ENCODE measurements around the gene GRAMD1A.
A peak's percentile ranks its signal among the peaks of the same experiment; 100 is the strongest.
"Not testable (repeated sequence)": the region's sequence is repeated elsewhere in the genome, so short reads cannot be mapped to it uniquely, and the experiment has no call there.

GRAMD1A gene

DNA sequence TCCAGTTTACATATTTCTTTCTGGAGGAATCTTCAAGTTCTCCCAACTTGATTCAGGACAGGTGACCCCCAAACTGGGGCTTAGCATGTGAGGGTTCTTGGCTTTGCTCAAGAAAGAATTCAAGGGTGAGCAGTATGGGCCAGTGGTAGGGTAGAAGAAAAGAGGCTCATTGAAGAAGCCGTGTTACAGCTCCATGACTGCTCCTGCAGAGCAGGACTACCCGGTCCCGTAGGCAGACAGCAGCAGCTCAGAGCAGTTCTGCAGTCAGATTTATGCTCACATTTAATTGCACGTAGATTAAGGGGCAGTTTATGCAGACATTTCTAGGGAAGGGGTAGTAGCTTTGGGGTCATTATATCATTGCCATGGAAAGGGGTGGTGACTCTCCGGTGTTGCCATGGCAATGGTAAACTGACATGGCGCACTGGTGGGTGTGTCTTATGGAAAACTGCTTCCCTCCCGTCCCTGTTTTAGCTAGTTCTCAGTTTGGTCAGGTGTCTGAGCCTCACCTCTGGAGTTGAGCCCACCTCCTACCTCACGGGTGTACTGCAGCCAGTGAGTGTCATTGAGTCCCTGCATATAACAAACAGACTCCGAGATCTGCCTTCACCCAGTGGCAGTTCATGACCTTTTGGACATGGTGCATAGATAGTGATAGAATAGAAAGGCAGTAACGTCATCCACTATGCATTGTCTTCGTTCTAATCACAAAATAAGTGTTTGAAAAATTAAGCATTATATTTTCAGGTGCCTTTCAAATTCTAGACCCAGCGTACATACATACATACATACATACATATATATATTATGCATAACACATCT, 20.1 kb upstream of the GRAMD1A start:
- no peak for DNase-seq (ENCODE audit: low read depth)

DNA sequence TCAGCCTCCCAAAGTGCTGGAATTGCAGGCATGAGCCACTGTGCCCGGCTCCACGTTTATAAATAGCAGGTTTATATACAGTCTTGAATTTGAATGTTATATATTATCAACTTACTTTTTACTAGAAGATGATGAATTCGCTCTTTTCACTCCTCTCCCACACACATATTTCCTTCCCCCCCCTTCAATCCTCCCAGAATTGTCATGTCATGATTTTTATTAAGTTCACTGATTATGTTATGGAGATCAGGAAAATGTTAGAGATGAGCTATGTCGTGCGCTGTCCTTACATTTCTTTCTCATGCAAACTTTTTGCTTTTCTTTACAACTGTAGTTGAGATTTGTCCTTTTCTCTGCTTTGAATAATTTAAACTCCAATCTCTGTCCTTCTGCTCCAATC, 17.8 kb upstream of the GRAMD1A start:
- DNase-seq (ENCODE audit: low read depth): no peak

GRCh38 chr19:34983786-34984185, 16.3 kb upstream of the GRAMD1A start:
- no peak for DNase-seq (ENCODE audit: low read depth)

DNA sequence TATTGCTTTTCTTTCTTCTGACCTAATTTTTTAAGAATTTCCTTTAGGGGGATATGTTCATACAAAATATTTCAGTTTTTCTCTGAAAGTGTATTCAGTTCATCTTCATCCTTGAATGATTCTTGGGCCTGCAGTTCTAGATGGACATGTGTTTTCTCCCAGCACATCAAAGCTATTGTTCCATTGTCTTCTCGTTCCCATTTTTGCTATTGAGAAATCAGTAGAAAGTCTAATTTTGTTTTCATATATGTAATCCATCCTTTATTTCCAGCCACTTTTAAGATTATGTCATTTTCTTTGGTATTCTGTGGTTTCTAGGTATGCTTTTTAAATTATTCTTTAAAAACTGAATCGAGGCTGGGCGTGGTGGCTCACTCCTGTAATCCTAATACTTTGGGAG, 15.8 kb upstream of the GRAMD1A start:
- no peak for DNase-seq (ENCODE audit: low read depth)

- peak; percentile 59 for DNase-seq (ENCODE audit: low read depth)
Measured at GRCh38 chr19:34985249-34986022, 14.7 kb upstream of the GRAMD1A start.

- DNase-seq (ENCODE audit: low read depth): no peak
Measured at GRCh38 chr19:34988119-34988518, 12.0 kb upstream of the GRAMD1A start.

- no peak for DNase-seq (ENCODE audit: low read depth)
Measured at GRCh38 chr19:34989298-34989697, 10.8 kb upstream of the GRAMD1A start.

GRCh38 chr19:34990578-34991192, 9.4 kb upstream of the GRAMD1A start:
- no peak for DNase-seq (ENCODE audit: low read depth)

DNA sequence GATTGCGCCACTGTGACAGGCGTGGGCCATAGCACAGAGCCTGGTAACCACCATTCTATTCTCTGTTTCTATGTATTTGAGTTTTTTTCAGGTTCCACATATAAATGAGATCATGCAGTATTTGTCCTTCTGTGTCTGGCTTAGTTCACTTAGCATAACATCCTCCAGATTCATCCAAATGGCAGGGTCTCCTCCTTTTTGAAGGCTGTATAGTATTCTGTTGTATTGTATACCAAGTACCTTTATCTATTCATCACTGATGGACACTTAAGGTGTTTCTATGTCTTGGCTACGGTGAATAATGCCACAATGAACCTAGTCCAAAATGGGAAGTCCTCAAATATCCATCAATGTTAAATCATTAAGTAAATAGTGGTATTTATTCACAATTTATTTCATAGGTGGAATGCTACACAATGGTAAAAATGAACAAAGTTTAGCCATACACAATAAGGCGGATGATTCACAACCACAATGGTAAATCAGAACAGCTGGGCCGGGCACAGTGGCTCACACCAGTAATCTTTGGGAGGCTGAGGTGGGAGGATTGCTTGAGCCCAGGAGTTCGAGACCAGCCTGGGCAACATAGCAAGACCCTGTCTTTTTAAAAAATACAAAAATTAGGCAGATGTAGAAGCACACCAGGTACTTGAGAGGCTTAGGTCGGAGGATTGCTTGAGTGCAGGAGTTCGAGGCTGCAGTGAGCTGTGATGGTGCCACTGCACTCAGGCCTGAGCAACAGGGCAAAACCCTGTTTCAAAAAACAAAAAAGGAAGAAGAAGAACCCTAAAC, 8.4 kb upstream of the GRAMD1A start:
- DNase-seq (ENCODE audit: low read depth): no peak

GRCh38 chr19:34992582-34992981, 7.5 kb upstream of the GRAMD1A start:
- DNase-seq (ENCODE audit: low read depth): not testable (repeated sequence)

GRCh38 chr19:34994286-34994642, 5.9 kb upstream of the GRAMD1A start:
- no peak for DNase-seq (ENCODE audit: low read depth)

- DNase-seq (ENCODE audit: low read depth): no peak
Measured at GRCh38 chr19:34994643-34995541, 5.2 kb upstream of the GRAMD1A start.

DNA sequence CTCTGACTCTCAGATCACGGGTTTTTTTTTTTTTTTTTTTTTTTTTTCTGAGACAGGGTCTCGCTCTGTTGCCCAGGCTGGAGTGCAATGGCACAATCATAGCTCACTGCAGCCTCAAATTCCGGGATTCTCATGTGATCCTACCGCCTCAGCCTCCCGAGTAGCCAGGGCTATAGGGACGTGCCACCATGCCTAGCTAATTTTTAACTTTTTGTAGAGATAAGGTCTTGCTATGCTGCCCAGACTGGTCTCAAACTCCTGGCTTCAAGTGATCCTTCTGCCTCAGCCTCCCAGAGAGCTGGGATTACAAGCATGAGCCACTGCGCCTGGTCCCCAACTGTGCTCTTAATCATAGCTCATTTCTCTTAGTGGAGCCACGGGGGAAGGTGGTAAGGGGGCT, 4.6 kb upstream of the GRAMD1A start:
- DNase-seq (ENCODE audit: low read depth): no peak

DNA sequence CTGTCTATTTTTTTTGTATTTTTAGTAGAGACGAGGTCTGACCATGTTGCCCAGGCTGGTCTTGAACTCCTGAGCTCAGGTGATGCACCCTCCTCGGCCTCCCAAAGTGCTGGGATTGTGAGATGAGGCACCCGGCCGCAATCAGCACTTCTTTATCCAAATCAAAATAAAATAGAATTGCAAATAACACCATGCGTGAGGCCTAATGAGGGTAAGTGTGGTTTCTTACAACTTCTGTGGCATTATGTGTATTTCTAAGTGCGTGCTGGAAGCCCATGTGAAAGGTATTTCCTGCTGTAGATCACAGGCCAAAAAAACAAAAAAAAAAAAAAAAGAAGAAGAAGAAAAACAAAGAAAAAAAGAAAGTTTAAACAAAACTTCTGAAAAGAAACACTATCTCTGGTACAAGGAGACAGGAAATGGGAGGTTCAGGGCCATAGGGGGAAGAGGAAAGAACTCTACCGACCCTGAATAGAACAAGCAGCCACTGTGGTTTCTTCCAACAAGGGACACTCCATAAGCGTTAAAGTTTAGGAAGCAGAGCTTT, 3.0 kb upstream of the GRAMD1A start:
- no peak for DNase-seq (ENCODE audit: low read depth)

DNA sequence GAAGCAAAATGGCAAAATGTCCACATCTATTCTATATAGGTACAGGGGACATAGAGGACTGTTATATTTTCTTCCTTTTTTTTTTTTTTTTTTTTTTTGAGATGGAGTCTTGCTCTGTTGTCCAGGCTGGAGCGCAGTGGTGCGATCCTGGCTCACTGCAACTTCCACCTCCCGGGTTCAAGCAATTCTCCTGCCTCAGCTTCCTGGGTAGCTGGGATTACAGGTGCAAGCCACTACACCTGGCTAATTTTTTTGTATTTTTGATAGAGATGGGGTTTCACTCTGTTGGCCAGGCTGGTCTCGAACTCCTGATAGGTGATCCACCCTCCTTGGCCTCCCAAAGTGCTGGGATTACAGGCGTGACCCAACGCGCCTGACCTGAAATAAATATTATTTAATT, 1.9 kb upstream of the GRAMD1A start:
- DNase-seq (ENCODE audit: low read depth): not testable (repeated sequence)

GRCh38 chr19:34998777-34999497, 1.2 kb upstream of the GRAMD1A start:
- DNase-seq (ENCODE audit: low read depth): no peak

DNA sequence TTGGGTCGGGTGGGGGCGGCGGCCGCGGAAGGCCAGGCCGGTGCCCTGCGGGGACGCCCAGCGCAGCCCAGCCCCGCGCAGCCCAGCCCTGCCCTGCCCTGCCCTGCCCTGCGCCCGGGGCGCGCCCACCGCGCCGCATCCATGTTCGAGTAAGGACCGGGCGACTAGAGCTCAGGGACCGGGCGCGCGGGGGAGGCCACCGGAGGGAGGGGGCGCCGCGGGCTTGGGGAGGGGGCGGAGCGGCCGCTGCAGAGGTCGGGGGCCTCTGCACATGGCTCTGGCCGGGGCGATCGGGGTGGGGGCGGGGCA, 169 bp downstream of the GRAMD1A start:
- no peak for DNase-seq (ENCODE audit: low read depth)

GRCh38 chr19:35000647-35001501, 751 bp downstream of the GRAMD1A start:
- DNase-seq (ENCODE audit: low read depth): peak; percentile 57

GRCh38 chr19:35002037-35002535, 2.0 kb downstream of the GRAMD1A start:
- no peak for DNase-seq (ENCODE audit: low read depth)
